GM23248 (cell line): Measurements from ENCODE around the gene DSN1.

Experiments
- EZH2 ChIP-seq: fragments of 200-600 bp; sonication (generic); IDR thresholded peaks from 2 replicates; pipeline ENCODE4 v1.6.1; 2018; ENCODE audit warnings: antibody characterized with exemption, mild to moderate bottlenecking; ENCODE audit not compliant: insufficient read depth, poor library complexity, severe bottlenecking
- EZH2phosphoT487 ChIP-seq: fragments of 200-600 bp; sonication (generic); IDR thresholded peaks from 2 replicates; pipeline ENCODE4 v1.6.1; 2018; ENCODE audit warnings: antibody characterized with exemption, moderate library complexity, mild to moderate bottlenecking, low read depth; ENCODE audit not compliant: insufficient read depth

GRCh38 chr20:36720510-36720909, 53.1 kb downstream of the DSN1 start:
- TF ChIP-seq EZH2: no peak
- TF ChIP-seq EZH2phosphoT487: no peak
